ENCODE measurements around the gene DLX3. TPM values are rescaled to one million over a fixed set of nuclear protein-coding genes. Genes with fewer than 3 reads are reported as not detected.

DLX3 gene
- total RNA-seq, 1 experiment from 2014 or later = 0.18 TPM

- intact Hi-C loops (cut with micrococcal nuclease) = no loop called here
- no peak overlapping the region for H3K9ac ChIP-seq (ENCODE audit: low read length)
- H3K9me3 ChIP-seq (ENCODE audit: low read length) = peaks cover 8% of the 10 kb centered on the region
- H3K36me3 ChIP-seq (ENCODE audit: low read depth, low read length) = no peaks in the 10 kb centered on the region
- H4K20me1 ChIP-seq (ENCODE audit: low read length) = no peaks in the 10 kb centered on the region
- H3K4me3 ChIP-seq (ENCODE audit: low read length) = no peak overlapping the region
- H3K4me1 ChIP-seq (ENCODE audit: insufficient read depth, low read length) = peaks cover under 1% of the 10 kb centered on the region; the same call in 1 of the 2 replicates
- peaks cover 16% of the 10 kb centered on the region for H3F3A ChIP-seq (ENCODE audit: low read length, unreplicated experiment)
- no peak overlapping the region for H3K27ac ChIP-seq (ENCODE audit: low read length)
- H3K9me2 ChIP-seq (replicated peaks; ENCODE audit: low read length) = no peaks in the 10 kb centered on the region
- no TSS peak for BruUV-seq (replicated peaks)
- ChIA-PET CTCF (interaction anchor here (1.2 kb wide), 1 partner anchor 73 kb away, joined by 5 read pairs; no protein-coding TSS in a partner anchor), POLR2A (ENCODE audit: unreplicated experiment) (no interaction called here)
- no peak overlapping the region for H2AFZ ChIP-seq (ENCODE audit: low read length)
- DNase-seq (no peak), ATAC-seq (no peak)
- H3K4me2 ChIP-seq (ENCODE audit: low read length) = no peak overlapping the region
- TF ChIP-seq CTCF (conservative IDR thresholded peaks at IDR 0.05; ENCODE audit: low read depth, low read length) (no peak), EZH2phosphoT487 (IDR thresholded peaks at IDR 0.05; ENCODE audit: borderline replicate concordance, low read length) (no peak), EZH2 (IDR thresholded peaks at IDR 0.05; ENCODE audit: low read length, unreplicated experiment) (no peak)
- no peaks in the 10 kb centered on the region for H3K79me2 ChIP-seq (ENCODE audit: low read length)
- H3K27me3 ChIP-seq (ENCODE audit: low read length) = no peaks in the 10 kb centered on the region
Observed at GRCh38 chr17:50020841-50021599, 26.0 kb upstream of the DLX3 start.

- H4K20me1 ChIP-seq (ENCODE audit: low read length) = no peaks in the 10 kb centered on the region
Observed at GRCh38 chr17:50018909-50019308, 23.9 kb upstream of the DLX3 start.

More at GRCh38 chr17:50018909-50019308, 23.9 kb upstream of the DLX3 start:
- POLR2A ChIA-PET (ENCODE audit: unreplicated experiment) = no interaction called here
- ATAC-seq (no peak), DNase-seq (no peak)
- CTCF ChIA-PET = interaction anchor here (0.6 kb wide), 1 partner anchor 871 kb away, joined by 9 read pairs; no protein-coding TSS in a partner anchor
- peaks cover 6% of the 10 kb centered on the region for H3F3A ChIP-seq (ENCODE audit: low read length, unreplicated experiment)
- no peaks in the 10 kb centered on the region for H3K4me1 ChIP-seq (ENCODE audit: insufficient read depth, low read length)
- no peak for TF ChIP-seq EZH2 (IDR thresholded peaks at IDR 0.05; ENCODE audit: low read length, unreplicated experiment)
- no peak for TF ChIP-seq CTCF (conservative IDR thresholded peaks at IDR 0.05; ENCODE audit: low read depth, low read length)
- TF ChIP-seq EZH2phosphoT487 (IDR thresholded peaks at IDR 0.05; ENCODE audit: borderline replicate concordance, low read length) = no peak
- no TSS peak for BruUV-seq (replicated peaks)
- H2AFZ ChIP-seq (ENCODE audit: low read length) = no peak overlapping the region
- H3K4me2 ChIP-seq (ENCODE audit: low read length) = no peak overlapping the region
- H3K9ac ChIP-seq (ENCODE audit: low read length) = no peak overlapping the region
- H3K27ac ChIP-seq (ENCODE audit: low read length) = no peak overlapping the region
- H3K27me3 ChIP-seq (ENCODE audit: low read length) = no peaks in the 10 kb centered on the region
- 0 out of 2 replicates have a peak, but pooled peaks cover 9% of the 10 kb centered on the region for H3K9me3 ChIP-seq (ENCODE audit: low read length)
- H3K79me2 ChIP-seq (ENCODE audit: low read length) = no peaks in the 10 kb centered on the region
- H3K36me3 ChIP-seq (ENCODE audit: low read depth, low read length) = no peaks in the 10 kb centered on the region
- no peak overlapping the region for H3K4me3 ChIP-seq (ENCODE audit: low read length)
- intact Hi-C loops (cut with micrococcal nuclease) = no loop called here
- H3K9me2 ChIP-seq (replicated peaks; ENCODE audit: low read length) = no peaks in the 10 kb centered on the region
